ENCODE data around the gene PIGM. TPM values are rescaled to one million over a fixed set of nuclear protein-coding genes. Genes with fewer than 3 reads are reported as not detected.

The PIGM gene
- total RNA-seq, 1 experiment from 2014 or later, result 13.2 TPM

DNA sequence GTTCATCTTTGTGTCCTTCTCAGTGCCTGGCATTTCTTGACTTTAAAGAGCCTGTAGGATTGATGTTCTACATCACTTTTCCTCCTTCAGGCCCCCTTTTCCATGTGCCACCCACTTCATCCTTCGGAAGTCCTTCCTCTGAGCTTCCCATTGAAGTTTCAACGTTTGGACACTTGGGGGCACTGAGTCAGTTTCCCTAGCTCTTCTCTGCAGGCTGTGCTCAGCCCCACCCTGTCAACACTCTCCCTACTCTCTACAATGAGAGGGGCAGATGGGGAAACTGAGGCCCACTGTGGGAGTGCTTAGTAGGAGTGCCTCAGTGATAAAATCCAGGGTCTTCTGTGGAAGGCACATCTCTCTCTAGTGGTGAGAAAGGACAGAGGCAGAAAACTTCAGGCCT, 26.3 kb upstream of the PIGM start:
- no peaks in the 10 kb centered on the region for H3K9me3 Mint-ChIP-seq (ENCODE audit: low read depth, unreplicated experiment)
- CTCF ChIA-PET, result interaction anchor here (0.6 to 1.8 kb wide), 3 partner anchors 12 to 194 kb away, joined by 3 to 14 read pairs (median 5); no protein-coding TSS in a partner anchor
- H3K27ac Mint-ChIP-seq (ENCODE audit: unreplicated experiment), result no peak overlapping the region
- intact Hi-C loops (cut with micrococcal nuclease; ENCODE audit: unreplicated experiment), result no loop called here
- no TSS peak for BruUV-seq (replicated peaks)
- H3K4me3 Mint-ChIP-seq (ENCODE audit: low read depth, unreplicated experiment), result no peak overlapping the region
- DNase-seq, result no peak
- H3K27me3 Mint-ChIP-seq (ENCODE audit: unreplicated experiment), result peaks cover 77% of the 10 kb centered on the region
- no peaks in the 10 kb centered on the region for H3K36me3 Mint-ChIP-seq (ENCODE audit: insufficient read depth, unreplicated experiment)
- no peaks in the 10 kb centered on the region for H3K4me1 Mint-ChIP-seq (ENCODE audit: low read depth, unreplicated experiment)
- TF ChIP-seq CTCF (IDR thresholded peaks at IDR 0.05; ENCODE audit: unreplicated experiment), result no peak

GRCh38 chr1:160056648-160057169, 24.9 kb upstream of the PIGM start:
- TF ChIP-seq CTCF (IDR thresholded peaks at IDR 0.05; ENCODE audit: unreplicated experiment), result no peak
- Mint-ChIP-seq H3K4me1 (ENCODE audit: low read depth, unreplicated experiment) (no peaks in the 10 kb centered on the region), H3K4me3 (ENCODE audit: low read depth, unreplicated experiment) (no peak overlapping the region), H3K27ac (ENCODE audit: unreplicated experiment) (no peak overlapping the region), H3K9me3 (ENCODE audit: low read depth, unreplicated experiment) (no peaks in the 10 kb centered on the region), H3K27me3 (ENCODE audit: unreplicated experiment) (peaks cover 91% of the 10 kb centered on the region), H3K36me3 (ENCODE audit: insufficient read depth, unreplicated experiment) (no peaks in the 10 kb centered on the region)
- no peak for DNase-seq
- BruUV-seq (replicated peaks), result no TSS peak
- intact Hi-C loops (cut with micrococcal nuclease; ENCODE audit: unreplicated experiment), result no loop called here
- CTCF ChIA-PET, result interaction anchor here (1.8 kb wide), 1 partner anchor 23 kb away, joined by 14 read pairs; no protein-coding TSS in a partner anchor

- no peak overlapping the region for H3K4me3 Mint-ChIP-seq (ENCODE audit: low read depth, unreplicated experiment)
- no peaks in the 10 kb centered on the region for H3K36me3 Mint-ChIP-seq (ENCODE audit: insufficient read depth, unreplicated experiment)
- intact Hi-C loops (cut with micrococcal nuclease; ENCODE audit: unreplicated experiment), result no loop called here
- CTCF ChIA-PET, result interaction anchor here (0.9 kb wide), 1 partner anchor 32 kb away, joined by 3 read pairs; no protein-coding TSS in a partner anchor
- TF ChIP-seq CTCF (IDR thresholded peaks at IDR 0.05; ENCODE audit: unreplicated experiment), result no peak
- no TSS peak for BruUV-seq (replicated peaks)
- H3K27me3 Mint-ChIP-seq (ENCODE audit: unreplicated experiment), result peaks cover 100% of the 10 kb centered on the region
- no peak for DNase-seq
- H3K27ac Mint-ChIP-seq (ENCODE audit: unreplicated experiment), result no peak overlapping the region
- no peaks in the 10 kb centered on the region for H3K4me1 Mint-ChIP-seq (ENCODE audit: low read depth, unreplicated experiment)
- no peaks in the 10 kb centered on the region for H3K9me3 Mint-ChIP-seq (ENCODE audit: low read depth, unreplicated experiment)
Observed at GRCh38 chr1:160053548-160054365, 22.0 kb upstream of the PIGM start.

DNA sequence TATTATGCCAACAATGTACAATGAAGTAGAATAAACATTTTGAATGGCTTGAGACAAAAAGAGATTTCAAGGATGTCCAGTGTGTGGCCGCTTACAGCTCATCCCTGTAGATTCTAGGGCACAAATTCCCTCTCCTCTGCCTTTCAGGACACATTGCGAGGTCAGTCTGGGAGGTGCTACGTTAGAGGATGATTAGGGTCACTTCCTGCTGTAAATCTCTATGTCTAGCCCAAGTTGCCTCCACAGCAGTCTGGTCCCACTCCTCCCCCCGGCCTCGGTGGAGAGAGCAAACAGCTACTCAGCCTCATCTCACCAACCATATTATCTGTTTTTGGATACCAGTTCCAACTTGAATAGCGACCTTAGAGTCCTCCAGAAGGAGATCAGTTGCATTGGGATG, 21.1 kb upstream of the PIGM start:
- CTCF ChIA-PET, result interaction anchor here (0.9 kb wide), 1 partner anchor 33 kb away, joined by 3 read pairs; no protein-coding TSS in a partner anchor
- no peak for TF ChIP-seq CTCF (IDR thresholded peaks at IDR 0.05; ENCODE audit: unreplicated experiment)
- intact Hi-C loops (cut with micrococcal nuclease; ENCODE audit: unreplicated experiment), result no loop called here
- no peak overlapping the region for H3K4me3 Mint-ChIP-seq (ENCODE audit: low read depth, unreplicated experiment)
- no peaks in the 10 kb centered on the region for H3K4me1 Mint-ChIP-seq (ENCODE audit: low read depth, unreplicated experiment)
- H3K27me3 Mint-ChIP-seq (ENCODE audit: unreplicated experiment), result peaks cover 100% of the 10 kb centered on the region
- no peak for DNase-seq
- H3K27ac Mint-ChIP-seq (ENCODE audit: unreplicated experiment), result no peak overlapping the region
- no TSS peak for BruUV-seq (replicated peaks)
- no peaks in the 10 kb centered on the region for H3K9me3 Mint-ChIP-seq (ENCODE audit: low read depth, unreplicated experiment)
- H3K36me3 Mint-ChIP-seq (ENCODE audit: insufficient read depth, unreplicated experiment), result no peaks in the 10 kb centered on the region
